ENCODE measurements around the gene HYDIN.

Gene HYDIN

DNA sequence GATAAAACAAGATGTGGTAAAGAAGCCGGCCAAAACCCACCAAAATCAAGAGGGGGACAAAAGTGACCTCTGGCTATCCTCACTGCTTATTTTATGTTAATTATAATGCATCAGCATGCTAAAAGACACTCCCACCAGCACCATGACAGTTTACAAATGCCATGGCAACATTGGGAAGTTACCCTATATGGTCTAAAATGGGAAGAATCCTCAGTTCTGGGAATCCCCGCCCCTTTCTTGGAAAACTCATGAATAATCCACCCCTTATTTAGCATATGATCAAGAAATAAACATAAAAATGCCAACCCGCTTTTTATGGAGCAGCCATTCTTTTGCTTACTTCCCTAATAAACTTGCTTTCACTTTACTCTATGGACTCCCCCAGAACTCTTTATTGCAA lies 33.1 kb upstream of the HYDIN start:
- H3K9ac ChIP-seq (ENCODE audit: low read length): peak overlapping the region; percentile 40
- no peak overlapping the region for H4K91ac ChIP-seq (ENCODE audit: low read depth, low read length)
- no peak overlapping the region for H2AFZ ChIP-seq (ENCODE audit: insufficient read depth, low read length, poor library complexity)
- H2AK5ac ChIP-seq (ENCODE audit: low read length): no peak overlapping the region
- H3K27me3 ChIP-seq (ENCODE audit: insufficient read depth, low read length): no peaks in the 10 kb centered on the region
- H2BK5ac ChIP-seq (ENCODE audit: low read depth, low read length, poor library complexity): no peak overlapping the region
- H3K14ac ChIP-seq (ENCODE audit: low read length): no peak overlapping the region
- no peak overlapping the region for H2BK12ac ChIP-seq (ENCODE audit: low read length)
- H2BK120ac ChIP-seq (ENCODE audit: insufficient read depth, low read length, poor library complexity): no peak overlapping the region
- WGBS (ENCODE audit: extremely low coverage, insufficient coverage, insufficient read length): no CpG with 5 or more reads among the region's 3 CpGs
- H3K27ac ChIP-seq (ENCODE audit: low read depth, low read length): no peak overlapping the region
- H3K79me1 ChIP-seq (ENCODE audit: low read length): no peaks in the 10 kb centered on the region
- H3K4me3 ChIP-seq (ENCODE audit: low read depth, low read length): no peak overlapping the region
- no peak overlapping the region for H3K23ac ChIP-seq (ENCODE audit: low read length)
- DNase-seq: no peak
- H3K79me2 ChIP-seq (ENCODE audit: control insufficient read depth, insufficient read depth, low read length, poor library complexity): no peaks in the 10 kb centered on the region
- no peak overlapping the region for H4K8ac ChIP-seq (ENCODE audit: low read depth, low read length)
- H3K4me1 ChIP-seq (ENCODE audit: control insufficient read depth in 1 of 2, insufficient read depth in 2 of 2, low read length in 2 of 2): no peaks in the 10 kb centered on the region
- no peak overlapping the region for H4K12ac ChIP-seq (ENCODE audit: low read depth, low read length)
- no peaks in the 10 kb centered on the region for H3K36me3 ChIP-seq (ENCODE audit: control insufficient read depth in 1 of 2, insufficient read depth in 2 of 2, low read length in 2 of 2)
- no peak overlapping the region for H3K4me2 ChIP-seq (ENCODE audit: low read length)
- H3K18ac ChIP-seq (ENCODE audit: low read length): no peak overlapping the region
- H3K9me3 ChIP-seq (ENCODE audit: insufficient read depth, low read depth, low read length): no peaks in the 10 kb centered on the region
- H3K4ac ChIP-seq (ENCODE audit: low read depth, low read length): no peak overlapping the region

- H3K36me3 ChIP-seq (ENCODE audit: control insufficient read depth in 1 of 2, insufficient read depth in 2 of 2, low read length in 2 of 2): no peaks in the 10 kb centered on the region
- H3K4me2 ChIP-seq (ENCODE audit: low read length): no peak overlapping the region
- H4K12ac ChIP-seq (ENCODE audit: low read depth, low read length): no peak overlapping the region
- no peak overlapping the region for H3K18ac ChIP-seq (ENCODE audit: low read length)
- H3K79me2 ChIP-seq (ENCODE audit: control insufficient read depth, insufficient read depth, low read length, poor library complexity): no peaks in the 10 kb centered on the region
- no peak overlapping the region for H4K91ac ChIP-seq (ENCODE audit: low read depth, low read length)
- no peak overlapping the region for H2BK5ac ChIP-seq (ENCODE audit: low read depth, low read length, poor library complexity)
- H2BK120ac ChIP-seq (ENCODE audit: insufficient read depth, low read length, poor library complexity): no peak overlapping the region
- no peak overlapping the region for H3K27ac ChIP-seq (ENCODE audit: low read depth, low read length)
- H3K9me3 ChIP-seq (ENCODE audit: insufficient read depth, low read depth, low read length): no peaks in the 10 kb centered on the region
- no peak overlapping the region for H3K4me3 ChIP-seq (ENCODE audit: low read depth, low read length)
- WGBS (ENCODE audit: extremely low coverage, insufficient coverage, insufficient read length): no CpG with 5 or more reads among the region's 5 CpGs
- H2BK12ac ChIP-seq (ENCODE audit: low read length): no peak overlapping the region
- no peak overlapping the region for H3K14ac ChIP-seq (ENCODE audit: low read length)
- DNase-seq: no peak
- H3K27me3 ChIP-seq (ENCODE audit: insufficient read depth, low read length): no peaks in the 10 kb centered on the region
- no peak overlapping the region for H3K23ac ChIP-seq (ENCODE audit: low read length)
- no peak overlapping the region for H4K8ac ChIP-seq (ENCODE audit: low read depth, low read length)
- H3K9ac ChIP-seq (ENCODE audit: low read length): no peak overlapping the region
- H2AFZ ChIP-seq (ENCODE audit: insufficient read depth, low read length, poor library complexity): no peak overlapping the region
- no peak overlapping the region for H2AK5ac ChIP-seq (ENCODE audit: low read length)
- no peak overlapping the region for H3K4ac ChIP-seq (ENCODE audit: low read depth, low read length)
- no peaks in the 10 kb centered on the region for H3K4me1 ChIP-seq (ENCODE audit: control insufficient read depth in 1 of 2, insufficient read depth in 2 of 2, low read length in 2 of 2)
- H3K79me1 ChIP-seq (ENCODE audit: low read length): no peaks in the 10 kb centered on the region
These were observed 31.9 kb upstream of the HYDIN start for GRCh38 chr16:71262391-71262790.

- H3K27me3 ChIP-seq (ENCODE audit: insufficient read depth, low read length): no peaks in the 10 kb centered on the region
- H3K23ac ChIP-seq (ENCODE audit: low read length): no peak overlapping the region
- no peaks in the 10 kb centered on the region for H3K79me1 ChIP-seq (ENCODE audit: low read length)
- no peaks in the 10 kb centered on the region for H3K4me1 ChIP-seq (ENCODE audit: control insufficient read depth in 1 of 2, insufficient read depth in 2 of 2, low read length in 2 of 2)
- H2AFZ ChIP-seq (ENCODE audit: insufficient read depth, low read length, poor library complexity): no peak overlapping the region
- no peak overlapping the region for H3K18ac ChIP-seq (ENCODE audit: low read length)
- no peaks in the 10 kb centered on the region for H3K79me2 ChIP-seq (ENCODE audit: control insufficient read depth, insufficient read depth, low read length, poor library complexity)
- H3K27ac ChIP-seq (ENCODE audit: low read depth, low read length): no peak overlapping the region
- H3K9me3 ChIP-seq (ENCODE audit: insufficient read depth, low read depth, low read length): no peaks in the 10 kb centered on the region
- H3K4me2 ChIP-seq (ENCODE audit: low read length): no peak overlapping the region
- H2BK120ac ChIP-seq (ENCODE audit: insufficient read depth, low read length, poor library complexity): no peak overlapping the region
- H3K36me3 ChIP-seq (ENCODE audit: control insufficient read depth in 1 of 2, insufficient read depth in 2 of 2, low read length in 2 of 2): no peaks in the 10 kb centered on the region
- H4K91ac ChIP-seq (ENCODE audit: low read depth, low read length): no peak overlapping the region
- no peak overlapping the region for H4K8ac ChIP-seq (ENCODE audit: low read depth, low read length)
- no peak overlapping the region for H2BK5ac ChIP-seq (ENCODE audit: low read depth, low read length, poor library complexity)
- H3K4me3 ChIP-seq (ENCODE audit: low read depth, low read length): no peak overlapping the region
- H3K9ac ChIP-seq (ENCODE audit: low read length): no peak overlapping the region
- no peak for DNase-seq
- H3K4ac ChIP-seq (ENCODE audit: low read depth, low read length): no peak overlapping the region
- H3K14ac ChIP-seq (ENCODE audit: low read length): no peak overlapping the region
- no peak overlapping the region for H2BK12ac ChIP-seq (ENCODE audit: low read length)
- H4K12ac ChIP-seq (ENCODE audit: low read depth, low read length): no peak overlapping the region
- no peak overlapping the region for H2AK5ac ChIP-seq (ENCODE audit: low read length)
These were observed 30.5 kb upstream of the HYDIN start for GRCh38 chr16:71260995-71261394.

DNA sequence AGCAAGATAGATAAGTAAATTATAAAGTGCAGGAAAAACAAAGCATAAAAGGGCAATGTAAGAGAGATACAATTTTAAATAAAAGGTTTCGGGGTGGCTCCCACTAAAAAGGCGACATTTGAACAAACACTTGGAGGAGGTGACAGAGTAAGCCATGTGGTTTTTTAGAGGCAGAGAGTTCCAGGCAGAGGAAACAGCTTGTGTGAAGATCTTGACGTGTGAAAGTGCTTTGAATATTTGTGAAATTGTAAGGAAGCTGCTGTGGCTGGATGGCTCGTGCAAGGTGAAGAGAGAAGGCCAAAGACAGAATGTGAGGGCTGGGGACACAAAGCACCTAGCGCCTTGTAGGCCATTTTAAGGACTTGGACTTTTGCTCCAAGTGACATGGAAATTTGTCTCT lies 28.6 kb upstream of the HYDIN start:
- H2AK5ac ChIP-seq (ENCODE audit: low read length): no peak overlapping the region

More for the DNA sequence above, 28.6 kb upstream of the HYDIN start:
- no peak overlapping the region for H3K18ac ChIP-seq (ENCODE audit: low read length)
- H3K4me3 ChIP-seq (ENCODE audit: low read depth, low read length): no peak overlapping the region
- H3K27ac ChIP-seq (ENCODE audit: low read depth, low read length): no peak overlapping the region
- H3K4me1 ChIP-seq (ENCODE audit: control insufficient read depth in 1 of 2, insufficient read depth in 2 of 2, low read length in 2 of 2): no peaks in the 10 kb centered on the region
- no peak overlapping the region for H3K4me2 ChIP-seq (ENCODE audit: low read length)
- H3K79me1 ChIP-seq (ENCODE audit: low read length): no peaks in the 10 kb centered on the region
- no peak overlapping the region for H2BK5ac ChIP-seq (ENCODE audit: low read depth, low read length, poor library complexity)
- no peak overlapping the region for H4K12ac ChIP-seq (ENCODE audit: low read depth, low read length)
- no peak for DNase-seq
- H3K36me3 ChIP-seq (ENCODE audit: control insufficient read depth in 1 of 2, insufficient read depth in 2 of 2, low read length in 2 of 2): no peaks in the 10 kb centered on the region
- no peaks in the 10 kb centered on the region for H3K27me3 ChIP-seq (ENCODE audit: insufficient read depth, low read length)
- H3K9ac ChIP-seq (ENCODE audit: low read length): no peak overlapping the region
- H3K4ac ChIP-seq (ENCODE audit: low read depth, low read length): no peak overlapping the region
- H2BK12ac ChIP-seq (ENCODE audit: low read length): no peak overlapping the region
- no peak overlapping the region for H3K14ac ChIP-seq (ENCODE audit: low read length)
- no peak overlapping the region for H2AFZ ChIP-seq (ENCODE audit: insufficient read depth, low read length, poor library complexity)
- H4K8ac ChIP-seq (ENCODE audit: low read depth, low read length): no peak overlapping the region
- H3K79me2 ChIP-seq (ENCODE audit: control insufficient read depth, insufficient read depth, low read length, poor library complexity): no peaks in the 10 kb centered on the region
- no CpG with 5 or more reads among the region's 5 CpGs for WGBS (ENCODE audit: extremely low coverage, insufficient coverage, insufficient read length)
- no peak overlapping the region for H2BK120ac ChIP-seq (ENCODE audit: insufficient read depth, low read length, poor library complexity)
- H4K91ac ChIP-seq (ENCODE audit: low read depth, low read length): no peak overlapping the region
- no peak overlapping the region for H3K23ac ChIP-seq (ENCODE audit: low read length)
- no peaks in the 10 kb centered on the region for H3K9me3 ChIP-seq (ENCODE audit: insufficient read depth, low read depth, low read length)
